ENCODE data around the gene ETV2.
"Not testable (repeated sequence)": the region's sequence is repeated elsewhere in the genome, so short reads cannot be mapped to it uniquely, and the experiment has no call there.

Gene ETV2, protein sequence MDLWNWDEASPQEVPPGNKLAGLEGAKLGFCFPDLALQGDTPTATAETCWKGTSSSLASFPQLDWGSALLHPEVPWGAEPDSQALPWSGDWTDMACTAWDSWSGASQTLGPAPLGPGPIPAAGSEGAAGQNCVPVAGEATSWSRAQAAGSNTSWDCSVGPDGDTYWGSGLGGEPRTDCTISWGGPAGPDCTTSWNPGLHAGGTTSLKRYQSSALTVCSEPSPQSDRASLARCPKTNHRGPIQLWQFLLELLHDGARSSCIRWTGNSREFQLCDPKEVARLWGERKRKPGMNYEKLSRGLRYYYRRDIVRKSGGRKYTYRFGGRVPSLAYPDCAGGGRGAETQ

DNA sequence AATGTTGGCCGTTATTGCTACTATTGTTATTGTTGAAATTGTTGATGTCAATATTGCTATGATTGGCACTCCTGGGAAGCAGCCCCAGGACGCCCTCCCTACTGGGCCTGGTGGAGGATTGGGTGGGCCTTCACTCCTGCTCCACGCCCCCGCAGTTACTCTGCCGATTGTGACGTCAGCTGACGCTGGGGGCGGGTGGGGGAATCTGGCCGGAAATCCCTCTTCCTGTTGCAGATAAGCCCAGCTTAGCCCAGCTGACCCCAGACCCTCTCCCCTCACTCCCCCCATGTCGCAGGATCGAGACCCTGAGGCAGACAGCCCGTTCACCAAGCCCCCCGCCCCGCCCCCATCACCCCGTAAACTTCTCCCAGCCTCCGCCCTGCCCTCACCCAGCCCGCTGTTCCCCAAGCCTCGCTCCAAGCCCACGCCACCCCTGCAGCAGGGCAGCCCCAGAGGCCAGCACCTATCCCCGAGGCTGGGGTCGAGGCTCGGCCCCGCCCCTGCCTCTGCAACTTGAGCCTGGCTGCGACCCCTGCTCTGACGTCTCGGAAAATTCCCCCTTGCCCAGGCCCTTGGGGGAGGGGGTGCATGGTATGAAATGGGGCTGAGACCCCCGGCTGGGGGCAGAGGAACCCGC lies at the start of gene ETV2:
ETV2 (plus strand) TSS at position 231 of the 637 bp plus-strand sequence. CDS start 716 bp downstream, outside the sequence.
- TF ChIP-seq, protein P1, sequence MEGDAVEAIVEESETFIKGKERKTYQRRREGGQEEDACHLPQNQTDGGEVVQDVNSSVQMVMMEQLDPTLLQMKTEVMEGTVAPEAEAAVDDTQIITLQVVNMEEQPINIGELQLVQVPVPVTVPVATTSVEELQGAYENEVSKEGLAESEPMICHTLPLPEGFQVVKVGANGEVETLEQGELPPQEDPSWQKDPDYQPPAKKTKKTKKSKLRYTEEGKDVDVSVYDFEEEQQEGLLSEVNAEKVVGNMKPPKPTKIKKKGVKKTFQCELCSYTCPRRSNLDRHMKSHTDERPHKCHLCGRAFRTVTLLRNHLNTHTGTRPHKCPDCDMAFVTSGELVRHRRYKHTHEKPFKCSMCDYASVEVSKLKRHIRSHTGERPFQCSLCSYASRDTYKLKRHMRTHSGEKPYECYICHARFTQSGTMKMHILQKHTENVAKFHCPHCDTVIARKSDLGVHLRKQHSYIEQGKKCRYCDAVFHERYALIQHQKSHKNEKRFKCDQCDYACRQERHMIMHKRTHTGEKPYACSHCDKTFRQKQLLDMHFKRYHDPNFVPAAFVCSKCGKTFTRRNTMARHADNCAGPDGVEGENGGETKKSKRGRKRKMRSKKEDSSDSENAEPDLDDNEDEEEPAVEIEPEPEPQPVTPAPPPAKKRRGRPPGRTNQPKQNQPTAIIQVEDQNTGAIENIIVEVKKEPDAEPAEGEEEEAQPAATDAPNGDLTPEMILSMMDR (IDR thresholded peaks at IDR 0.05; ENCODE audit: low read depth, low read length, missing control alignments), result no peak
- DNase-seq (ENCODE audit: low read depth), result no peak
- peak within 1 kb of the TSS; percentile 31 for H3K4me3 ChIP-seq (ENCODE audit: low read depth, low read length)

DNA sequence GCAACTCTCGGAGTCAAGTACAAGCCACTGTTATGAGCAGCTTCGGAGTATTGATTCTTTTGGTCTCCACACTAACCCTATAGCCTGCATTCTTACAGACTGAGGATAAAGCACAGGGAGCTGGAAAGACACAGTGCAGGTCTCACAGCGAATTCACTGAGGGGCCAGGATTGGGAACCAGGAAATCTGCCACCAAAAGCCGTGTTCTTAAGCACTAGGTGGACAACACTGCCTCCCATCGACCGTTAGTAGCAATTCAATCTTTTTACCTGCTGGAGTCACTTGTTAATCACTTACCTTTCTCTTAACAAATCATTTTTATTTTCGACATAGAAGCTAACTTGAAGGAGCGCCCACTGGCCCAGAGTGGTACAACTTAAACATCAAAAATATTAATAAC lies 49.3 kb upstream of the ETV2 start:
- DNase-seq (ENCODE audit: low read depth), result peak; percentile 31
- no peak overlapping the region for H3K4me3 ChIP-seq (ENCODE audit: low read depth, low read length)
- TF ChIP-seq, protein P1 (IDR thresholded peaks at IDR 0.05; ENCODE audit: low read depth, low read length, missing control alignments), result peak; percentile 83

DNA sequence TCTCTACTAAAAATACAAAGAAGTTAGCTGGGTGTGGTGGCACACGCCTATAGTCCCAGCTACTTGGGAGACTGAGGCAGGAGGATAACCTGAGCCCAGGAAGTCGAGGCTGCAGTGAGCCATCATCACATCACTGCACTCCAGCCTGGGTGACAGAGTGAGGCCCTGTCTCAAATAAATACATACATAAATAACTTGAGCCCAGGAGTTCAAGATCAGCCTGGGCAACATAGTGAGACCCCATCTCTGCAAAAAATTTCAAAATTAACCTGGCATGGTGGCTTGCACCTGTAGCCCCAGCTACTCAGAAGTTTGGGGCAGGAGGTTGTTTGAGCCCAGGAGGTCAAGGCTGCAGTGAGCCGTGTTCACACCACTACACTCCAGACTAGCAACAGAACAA lies 46.5 kb upstream of the ETV2 start:
- DNase-seq (ENCODE audit: low read depth); H3K4me3 ChIP-seq (ENCODE audit: low read depth, low read length): not testable (repeated sequence)

DNA sequence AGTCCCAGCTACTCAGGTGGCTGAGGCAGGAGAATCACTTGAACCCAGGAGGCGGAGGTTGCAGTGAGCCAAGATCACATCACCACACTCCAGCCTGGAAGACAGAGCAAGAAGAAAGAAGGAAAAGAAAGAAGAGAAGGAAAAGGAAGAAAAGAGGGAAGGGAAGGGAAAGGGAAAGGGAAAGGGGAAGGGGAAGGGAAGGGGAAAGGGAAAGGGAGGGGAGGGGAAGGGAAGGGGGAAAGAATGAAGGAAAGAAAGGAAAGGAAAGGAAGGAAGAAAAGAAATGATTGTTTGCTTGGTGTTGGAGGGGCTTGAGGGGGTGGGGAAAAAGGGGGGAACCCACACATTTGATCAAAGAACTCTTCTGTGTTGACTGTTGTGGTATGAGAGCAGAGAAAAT lies 45.6 kb upstream of the ETV2 start:
- no peak overlapping the region for H3K4me3 ChIP-seq (ENCODE audit: low read depth, low read length)
- TF ChIP-seq, protein P1 (IDR thresholded peaks at IDR 0.05; ENCODE audit: low read depth, low read length, missing control alignments), result no peak
- DNase-seq (ENCODE audit: low read depth), result no peak

DNA sequence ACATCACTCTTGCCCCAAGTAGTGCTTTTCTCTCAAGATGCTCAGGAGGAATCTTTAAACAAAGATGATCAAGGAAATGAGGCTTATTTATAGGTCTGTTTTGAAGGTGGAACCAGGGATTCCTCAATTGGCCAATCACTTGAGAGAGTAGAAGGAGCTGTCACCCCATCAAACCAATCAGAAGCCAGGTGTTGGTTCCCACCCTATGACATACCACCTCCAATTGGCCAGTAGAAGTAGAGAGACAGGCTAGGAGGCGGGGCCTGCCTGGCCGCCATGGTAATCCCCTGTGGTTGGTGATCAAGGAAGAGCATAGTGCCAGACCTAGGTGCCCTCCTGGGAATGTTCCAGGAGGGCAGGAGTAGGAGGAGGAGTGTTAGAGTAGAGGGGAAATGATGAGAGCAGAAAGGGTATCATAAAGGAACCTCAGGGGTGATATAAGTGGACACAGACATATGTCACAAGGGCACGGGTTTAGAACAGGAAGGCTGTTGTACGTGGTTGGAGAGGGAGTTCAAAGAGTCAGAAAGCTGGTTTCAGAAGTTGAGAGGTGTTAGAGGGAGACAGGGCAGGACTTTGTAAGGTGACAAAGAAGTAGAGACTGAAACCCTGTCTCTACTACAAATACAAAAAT lies 45.1 kb upstream of the ETV2 start:
- TF ChIP-seq, protein P1 (IDR thresholded peaks at IDR 0.05; ENCODE audit: low read depth, low read length, missing control alignments), result no peak
- no peak overlapping the region for H3K4me3 ChIP-seq (ENCODE audit: low read depth, low read length)
- peak; percentile 56 for DNase-seq (ENCODE audit: low read depth)

DNA sequence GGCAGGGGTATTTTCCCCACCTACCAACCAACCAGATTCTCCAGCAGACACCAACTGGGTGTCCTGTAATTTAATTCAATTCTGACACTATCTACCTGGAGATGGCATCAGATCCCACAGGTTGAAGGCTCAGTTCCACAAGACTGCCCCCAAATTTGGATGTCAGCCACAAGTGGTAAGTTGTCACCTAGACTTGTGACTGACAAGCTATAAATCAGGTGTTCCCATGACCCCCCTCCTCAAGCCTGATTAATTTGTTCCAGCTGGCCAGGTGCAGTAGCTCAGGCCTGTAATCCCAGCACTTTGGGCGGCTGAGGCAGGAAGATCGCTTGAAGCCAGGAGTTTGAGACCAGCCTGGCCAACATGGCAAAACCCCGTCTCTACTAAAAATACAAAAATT lies 39.6 kb upstream of the ETV2 start:
- H3K4me3 ChIP-seq (ENCODE audit: low read depth, low read length), result no peak overlapping the region
- DNase-seq (ENCODE audit: low read depth), result no peak
- TF ChIP-seq, protein P1 (IDR thresholded peaks at IDR 0.05; ENCODE audit: low read depth, low read length, missing control alignments), result no peak

DNA sequence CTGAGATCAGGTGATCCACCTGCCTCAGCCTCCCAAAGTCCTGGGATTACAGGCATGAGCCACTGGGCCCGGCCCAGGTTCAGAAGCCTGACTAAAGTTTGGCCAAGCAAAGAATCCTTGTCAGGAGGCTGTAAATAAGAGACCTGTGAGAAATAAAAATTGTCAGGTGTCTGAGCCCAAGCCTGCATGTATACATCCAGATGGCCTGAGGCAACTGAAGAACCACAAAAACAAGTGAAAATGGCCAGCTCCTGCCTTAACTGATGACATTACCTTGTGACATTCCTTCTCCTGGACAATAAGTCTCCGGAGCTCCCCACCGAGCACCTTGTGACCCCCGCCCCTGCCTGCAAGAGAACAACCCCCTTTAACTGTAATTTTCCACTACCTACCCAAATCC lies 37.1 kb upstream of the ETV2 start:
- H3K4me3 ChIP-seq (ENCODE audit: low read depth, low read length); DNase-seq (ENCODE audit: low read depth): not testable (repeated sequence)

DNA sequence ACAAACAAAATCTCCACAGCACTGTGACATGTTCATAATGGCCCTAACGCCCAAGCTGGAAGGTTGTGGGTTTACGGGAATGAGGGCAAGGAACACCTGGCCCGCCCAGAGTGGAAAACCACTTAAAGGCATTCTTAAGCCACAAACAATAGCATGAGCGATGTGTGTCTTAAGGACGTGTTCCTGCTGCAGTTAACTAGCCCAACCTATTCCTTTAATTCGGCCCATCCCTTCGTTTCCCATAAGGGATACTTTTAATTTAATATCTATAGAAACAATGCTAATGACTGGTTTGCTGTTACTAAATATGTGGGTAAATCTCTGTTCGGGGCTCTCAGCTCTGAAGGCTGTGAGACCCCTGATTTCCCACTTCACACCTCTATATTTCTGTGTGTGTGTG lies 34.4 kb upstream of the ETV2 start:
- DNase-seq (ENCODE audit: low read depth); H3K4me3 ChIP-seq (ENCODE audit: low read depth, low read length): not testable (repeated sequence)
